Limb (tissue), 2 donors: ENCODE results near the gene TARS1.
A peak's percentile ranks its signal among the peaks of the same experiment; 100 is the strongest.

Source experiments
- DNase-seq, 2 donors: peaks; one replicate each; pipeline ENCODE4 v3.0.0-alpha.2; 2016; ENCODE audit errors: extremely low spot score in 2 of 2

The TARS1 gene

DNA sequence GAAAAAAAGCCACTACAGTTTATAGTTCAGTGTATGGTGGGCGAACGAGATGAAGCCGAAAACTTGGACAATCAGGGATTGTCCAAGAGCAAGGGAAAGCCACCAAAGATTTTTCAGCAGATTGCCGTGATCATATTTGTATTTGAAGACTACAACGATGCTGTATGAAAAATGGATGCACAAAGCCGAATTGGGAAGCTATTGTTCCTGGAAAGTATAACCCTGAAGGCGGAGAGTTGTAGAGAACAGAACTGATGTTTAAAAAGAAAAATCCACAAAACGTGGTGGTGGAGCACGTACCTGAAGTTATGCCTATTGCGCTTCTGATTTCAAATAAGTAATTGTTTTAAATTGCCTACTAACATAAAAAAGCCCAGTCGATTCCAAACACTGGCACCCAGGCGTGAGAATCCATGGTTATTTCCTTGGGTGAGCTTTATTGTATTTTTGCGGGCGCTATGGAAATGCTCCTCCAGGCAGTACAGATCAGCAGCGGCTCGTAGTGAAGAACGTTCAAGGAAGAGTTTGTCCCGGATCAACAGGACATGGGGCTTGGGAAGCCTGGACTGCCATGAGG lies 772 bp upstream of the TARS1 start:
- DNase-seq: peak in 1 of 2 donors; percentile 15

GRCh38 chr5:33441241-33442177 lies 744 bp downstream of the TARS1 start:
- peak in 1 of 2 donors; percentile 10 for DNase-seq

- no peak for DNase-seq
Measured at GRCh38 chr5:33444542-33444941, 3.8 kb downstream of the TARS1 start.

DNA sequence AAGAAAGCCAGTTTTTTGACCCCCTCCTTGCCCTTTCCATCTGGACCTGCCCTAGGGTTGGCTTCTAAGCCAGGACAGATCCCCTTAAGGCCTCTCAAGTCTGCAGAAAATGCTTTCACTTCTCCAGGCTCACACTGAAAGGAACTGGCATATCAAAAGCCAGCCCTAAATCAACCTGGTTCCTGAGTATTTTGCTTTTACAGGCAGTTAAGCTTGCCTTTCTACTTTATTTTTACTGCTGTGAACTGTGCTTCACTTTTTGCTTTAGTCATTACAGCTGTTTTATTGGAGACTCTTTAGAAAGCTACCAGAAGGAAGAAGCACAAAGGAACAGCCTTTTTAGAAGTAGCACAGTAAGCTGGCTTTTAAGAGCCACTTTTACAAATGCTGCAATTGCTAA lies 5.0 kb downstream of the TARS1 start:
- DNase-seq: no peak

- DNase-seq: no peak
Measured at GRCh38 chr5:33448118-33448517, 7.4 kb downstream of the TARS1 start.

DNA sequence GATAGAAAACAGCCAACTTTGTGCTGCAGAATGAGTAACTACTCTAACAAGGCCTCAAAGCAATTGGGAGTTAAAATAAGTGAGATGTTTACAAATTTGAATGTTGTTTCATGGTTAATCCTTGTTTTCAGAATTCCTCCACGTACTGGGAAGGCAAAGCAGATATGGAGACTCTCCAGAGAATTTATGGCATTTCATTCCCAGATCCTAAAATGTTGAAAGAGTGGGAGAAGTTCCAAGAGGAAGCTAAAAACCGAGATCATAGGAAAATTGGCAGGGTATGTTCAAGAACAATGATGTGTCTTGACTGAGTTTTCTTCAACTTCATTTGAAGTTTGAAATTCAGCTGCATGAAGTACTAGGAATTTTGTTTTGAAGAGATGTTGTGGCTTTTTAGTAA lies 16.4 kb downstream of the TARS1 start:
- DNase-seq: no peak

GRCh38 chr5:33457817-33458216 lies 17.1 kb downstream of the TARS1 start:
- DNase-seq: no peak

DNA sequence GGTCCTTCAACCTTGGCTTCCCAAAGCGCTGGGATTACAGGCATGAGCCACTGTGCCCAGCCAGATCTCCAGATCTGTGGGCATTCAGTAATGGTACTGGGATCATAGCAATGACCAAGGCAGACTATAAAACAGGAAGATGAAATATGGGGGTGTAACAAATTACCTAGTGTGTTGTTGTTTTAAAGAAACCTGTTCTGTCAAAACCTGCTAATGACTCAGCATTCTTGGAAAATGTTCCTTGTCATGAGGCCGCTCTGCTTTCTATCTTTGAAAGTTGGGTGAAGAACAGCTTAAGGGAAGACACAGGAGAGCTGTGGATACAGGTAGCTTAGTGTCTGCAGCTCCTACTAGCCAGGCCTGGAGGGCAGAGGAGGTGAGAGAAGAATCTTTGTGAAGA lies 19.4 kb downstream of the TARS1 start:
- DNase-seq: no peak

DNA sequence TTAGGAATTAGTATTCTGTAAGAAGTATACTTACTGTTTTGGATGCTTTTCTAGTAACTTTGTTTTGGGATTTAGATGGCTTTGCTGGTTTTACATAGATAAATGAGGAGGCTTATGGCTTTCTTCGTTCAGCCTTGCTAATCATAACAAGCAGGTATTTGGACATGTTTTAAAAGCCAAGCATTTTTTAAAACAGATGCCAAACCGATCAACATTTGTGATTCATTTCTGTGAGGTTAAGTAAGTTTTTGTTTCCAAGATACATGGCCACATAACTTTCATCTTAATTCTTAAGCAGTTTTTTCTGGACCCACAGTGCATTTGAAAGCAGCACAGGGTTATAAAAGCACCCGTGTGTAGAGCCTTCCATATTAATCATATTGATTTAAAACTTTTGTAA lies 21.7 kb downstream of the TARS1 start:
- DNase-seq: no peak

- no peak for DNase-seq
Measured at GRCh38 chr5:33465120-33465519, 24.4 kb downstream of the TARS1 start.

DNA sequence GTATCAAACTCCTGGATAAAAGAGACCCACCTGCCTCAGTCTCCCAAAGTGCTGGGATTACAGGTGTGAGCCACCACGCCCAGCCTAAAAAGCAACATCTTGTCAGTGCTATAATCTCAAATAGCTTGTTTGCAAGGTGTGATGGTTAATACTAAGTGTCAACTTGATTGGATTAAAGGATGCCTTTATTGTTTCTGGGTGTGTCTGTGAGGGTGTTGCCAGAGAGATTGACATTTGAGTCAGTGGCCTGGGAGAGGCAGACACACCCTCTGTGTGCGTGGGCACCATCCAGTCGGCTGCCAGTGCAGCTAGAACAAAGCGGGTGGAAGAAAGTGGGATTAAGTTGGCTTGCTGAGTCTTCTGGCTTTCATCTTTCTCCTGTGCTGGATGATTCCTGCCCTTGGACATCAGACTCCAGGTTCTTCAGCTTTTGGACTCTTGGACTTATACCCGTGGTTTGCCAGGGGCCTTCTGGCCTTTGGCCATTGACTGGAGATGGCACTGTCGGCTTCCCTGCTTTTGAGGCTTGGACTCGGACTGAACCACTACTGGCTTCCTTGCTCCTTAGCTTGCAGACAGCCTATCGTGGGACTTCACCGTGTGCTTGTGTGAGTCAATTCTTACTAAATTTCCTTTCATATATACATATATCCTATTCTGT lies 28.1 kb downstream of the TARS1 start:
- no peak for DNase-seq

DNA sequence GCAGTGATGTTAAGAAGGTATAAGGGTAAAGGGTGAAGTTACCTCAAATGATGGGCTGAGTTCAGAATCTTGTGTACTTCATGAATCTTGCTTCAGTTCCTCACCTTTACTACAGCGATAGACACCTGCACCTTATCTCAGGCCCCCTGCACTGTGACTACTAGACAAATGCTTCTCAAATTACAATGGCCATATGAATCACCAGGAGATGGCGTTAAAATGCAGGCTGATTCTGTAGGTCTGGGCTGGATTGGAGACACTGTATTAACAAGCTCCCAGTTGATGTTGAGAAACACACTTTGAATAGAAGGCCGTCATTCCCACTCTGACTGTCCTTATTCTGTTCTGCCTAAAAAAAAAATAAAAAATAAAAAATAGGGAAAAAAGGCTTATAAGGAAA lies 29.8 kb downstream of the TARS1 start:
- DNase-seq: peak in 1 of 2 donors; percentile 30

DNA sequence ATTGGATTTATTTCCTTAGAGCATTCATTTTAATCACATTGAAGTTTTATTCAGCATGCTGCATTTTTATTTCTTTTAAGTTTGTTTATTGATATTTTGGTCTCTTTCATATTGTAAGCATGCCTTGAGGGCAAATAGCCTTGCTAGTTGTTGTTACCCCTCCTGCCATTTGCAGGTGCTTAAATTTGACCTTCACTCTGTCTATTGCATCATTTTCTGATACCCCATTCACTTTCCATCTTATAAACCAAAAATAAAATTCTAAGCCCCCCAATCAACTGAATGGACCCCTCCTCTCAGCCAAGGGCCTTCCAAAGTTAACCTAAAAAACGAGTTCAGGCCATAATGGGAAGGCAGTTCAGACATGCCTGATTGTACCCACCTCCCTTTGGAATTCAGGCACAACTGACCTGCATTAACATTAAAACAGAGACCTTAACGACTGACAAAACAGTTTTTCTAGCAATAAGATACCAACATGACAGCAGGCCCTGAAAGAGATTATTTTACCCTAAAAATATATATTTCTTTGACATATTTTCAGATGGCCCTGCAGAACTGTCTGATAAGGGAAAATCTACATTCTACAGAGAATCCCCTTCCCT lies 32.1 kb downstream of the TARS1 start:
- DNase-seq: no peak

GRCh38 chr5:33474004-33474403 lies 33.2 kb downstream of the TARS1 start:
- no peak for DNase-seq

GRCh38 chr5:33474931-33475499 lies 34.2 kb downstream of the TARS1 start:
- no peak for DNase-seq

- no peak for DNase-seq
Measured at GRCh38 chr5:33475706-33476105, 34.9 kb downstream of the TARS1 start.

DNA sequence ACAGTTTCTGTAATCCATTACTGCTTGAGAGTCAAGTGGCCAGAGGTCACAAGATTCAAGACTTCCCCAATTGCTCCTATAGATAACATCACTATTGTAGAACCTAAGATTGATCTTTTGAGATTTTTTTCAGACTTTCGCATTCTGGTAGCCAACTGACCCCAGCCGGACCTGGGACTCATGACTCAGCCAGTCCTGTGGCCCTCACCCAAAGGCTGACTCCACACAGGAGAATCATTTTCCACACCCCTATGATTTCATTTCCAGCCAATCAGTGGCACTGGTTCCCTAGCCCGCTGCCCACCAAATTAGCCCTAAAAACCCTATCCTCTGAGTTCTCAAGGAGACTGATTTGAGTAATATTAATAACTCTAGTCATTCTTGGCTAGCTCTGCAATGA lies 36.2 kb downstream of the TARS1 start:
- DNase-seq: no peak

GRCh38 chr5:33477816-33478215 lies 37.1 kb downstream of the TARS1 start:
- DNase-seq: no peak

- no peak for DNase-seq
Measured at GRCh38 chr5:33479311-33479710, 38.5 kb downstream of the TARS1 start.

DNA sequence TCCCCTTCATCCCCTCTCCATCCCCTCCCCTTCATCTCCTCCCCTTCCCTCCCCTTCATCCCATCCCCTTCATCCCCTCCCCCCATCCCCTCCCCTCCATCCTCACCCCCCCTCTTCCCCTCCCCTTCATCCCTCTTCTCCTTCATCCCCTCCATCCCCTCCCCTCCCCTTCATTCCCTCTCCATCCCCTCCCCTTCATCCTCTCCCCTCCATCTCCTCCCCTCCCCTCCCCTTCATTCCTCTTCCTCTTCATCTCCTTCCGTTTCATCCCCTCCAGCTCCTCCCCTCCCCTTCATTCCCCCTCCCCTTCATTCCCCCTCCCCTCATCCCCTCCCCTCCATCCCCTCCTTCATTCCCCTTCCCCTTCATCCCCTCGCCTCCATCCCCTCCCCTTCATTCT lies 40.1 kb downstream of the TARS1 start:
- DNase-seq: no peak

DNA sequence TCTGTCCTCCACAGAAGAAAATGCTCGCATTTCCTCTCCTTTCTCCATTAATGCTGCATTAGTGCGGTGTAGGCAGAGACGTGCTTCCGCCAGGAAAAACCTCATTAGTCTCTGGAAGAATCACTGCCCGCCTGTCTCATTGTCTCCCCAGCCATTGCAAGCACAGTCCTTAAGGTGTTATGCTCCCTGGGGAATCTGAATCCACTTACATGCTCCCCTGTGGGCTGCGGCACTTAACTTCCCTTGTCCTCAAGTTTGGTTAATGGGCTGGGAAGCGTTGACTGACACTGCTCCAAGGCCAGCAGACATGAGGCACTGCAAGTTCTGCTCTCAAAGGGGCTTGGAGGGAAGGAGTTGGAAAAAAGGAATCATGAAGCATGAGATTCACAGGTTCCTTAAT lies 41.6 kb downstream of the TARS1 start:
- no peak for DNase-seq

DNA sequence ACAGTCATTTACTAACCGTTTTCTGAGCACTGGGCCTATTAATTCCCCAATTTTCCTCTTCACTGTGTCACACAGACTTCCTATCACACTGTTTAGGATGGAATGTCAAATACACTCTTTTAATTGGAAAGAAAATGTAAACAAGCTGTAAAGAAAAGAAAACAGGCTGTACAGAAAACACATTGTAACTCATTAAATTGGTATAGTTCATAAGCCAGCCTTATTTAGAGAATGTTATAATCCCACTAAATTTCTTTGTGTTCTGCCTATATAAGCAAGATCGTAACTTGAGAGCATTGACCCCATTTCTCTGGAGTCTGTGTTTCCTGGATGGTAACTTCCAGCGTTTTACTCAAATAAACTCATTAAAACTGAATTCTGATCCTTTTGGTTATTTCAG lies 46.5 kb downstream of the TARS1 start:
- no peak for DNase-seq
